Neuron (in vitro differentiated cells): ENCODE data around the gene CAMKMT.

Experiments used
- H2AFZ ChIP-seq: one replicate; pipeline ENCODE4 v1.6.1; 2013; ENCODE audit warnings: low read depth, mild to moderate bottlenecking, inconsistent platforms, low read length, moderate library complexity
- H3K27me3 ChIP-seq: one replicate; pipeline ENCODE4 v1.6.1; 2013; ENCODE audit warnings: low read length; ENCODE audit not compliant: insufficient read depth
- H3K36me3 ChIP-seq: one replicate; pipeline ENCODE4 v1.6.1; 2013; ENCODE audit warnings: low read length; ENCODE audit not compliant: insufficient read depth
- H3K4me1 ChIP-seq: one replicate; pipeline ENCODE4 v1.6.1; 2013; ENCODE audit warnings: low read length; ENCODE audit not compliant: insufficient read depth
- H3K4me3 ChIP-seq: 2 replicates; pipeline ENCODE4 v1.5.1; 2013; ENCODE audit warnings: mild to moderate bottlenecking, low read length, moderate library complexity
- H3K9me3 ChIP-seq: one replicate; pipeline ENCODE4 v1.6.1; 2013; ENCODE audit warnings: low read length

Gene CAMKMT

GRCh38 chr2:44342854-44343253, 18.9 kb upstream of the CAMKMT start:
- peaks cover 70% of the 10 kb centered on the region for H3K36me3 ChIP-seq
- no peaks in the 10 kb centered on the region for H3K9me3 ChIP-seq
- no peaks in the 10 kb centered on the region for H3K4me1 ChIP-seq
- H3K27me3 ChIP-seq: no peaks in the 10 kb centered on the region
- H3K4me3 ChIP-seq: no peak overlapping the region
- H2AFZ ChIP-seq: no peak overlapping the region

DNA sequence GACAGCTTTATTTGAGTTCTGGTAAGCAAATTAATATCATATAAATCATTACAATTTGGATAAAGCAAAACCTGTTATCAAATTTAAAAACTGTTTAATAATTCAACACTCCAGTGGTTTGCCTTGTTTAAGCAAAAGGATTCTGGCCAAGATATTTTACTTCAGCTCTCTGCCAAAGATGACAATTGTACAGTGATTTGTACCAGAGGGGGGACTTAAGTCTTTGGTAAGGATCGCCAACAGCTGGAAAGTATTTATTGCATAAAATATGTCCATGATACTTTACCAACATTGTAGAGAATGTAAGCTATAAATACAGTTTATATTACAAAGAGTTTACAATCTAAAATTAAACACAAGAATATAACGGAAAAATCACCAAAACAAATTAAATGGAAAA, 14.2 kb upstream of the CAMKMT start:
- H3K27me3 ChIP-seq: no peaks in the 10 kb centered on the region
- peaks cover 38% of the 10 kb centered on the region for H3K36me3 ChIP-seq
- no peak overlapping the region for H3K4me3 ChIP-seq
- no peaks in the 10 kb centered on the region for H3K9me3 ChIP-seq
- H2AFZ ChIP-seq: no peak overlapping the region
- H3K4me1 ChIP-seq: no peaks in the 10 kb centered on the region

- no peaks in the 10 kb centered on the region for H3K9me3 ChIP-seq
- H3K4me1 ChIP-seq: no peaks in the 10 kb centered on the region
- no peaks in the 10 kb centered on the region for H3K27me3 ChIP-seq
- peaks cover 29% of the 10 kb centered on the region for H3K36me3 ChIP-seq
- H3K4me3 ChIP-seq: no peak overlapping the region
- H2AFZ ChIP-seq: no peak overlapping the region
Measured at GRCh38 chr2:44348400-44348799, 13.3 kb upstream of the CAMKMT start.

DNA sequence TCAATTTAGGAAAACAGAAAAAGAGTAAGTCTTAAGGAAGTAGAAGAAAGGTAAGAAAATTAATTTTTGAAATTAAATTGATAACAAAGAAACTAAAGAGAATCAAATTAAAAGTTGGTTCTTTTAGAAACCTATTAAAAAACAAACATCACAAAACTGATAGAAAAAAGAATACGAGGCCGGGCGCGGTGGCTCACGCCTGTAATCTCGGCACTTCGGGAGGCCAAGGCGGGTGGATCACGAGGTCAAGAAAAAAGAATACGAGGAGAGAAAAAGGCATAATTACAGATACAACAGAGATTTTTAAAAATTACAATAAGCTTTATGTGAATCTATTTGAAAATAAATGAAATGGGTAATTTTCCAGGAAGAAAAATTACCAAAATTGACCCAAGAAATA, 12.2 kb upstream of the CAMKMT start:
- Histone ChIP-seq H3K27me3 (no peaks in the 10 kb centered on the region), H3K9me3 (no peaks in the 10 kb centered on the region), H3K36me3 (peaks cover 31% of the 10 kb centered on the region), H3K4me1 (no peaks in the 10 kb centered on the region), H2AFZ (no peak overlapping the region), H3K4me3 (no peak overlapping the region)

DNA sequence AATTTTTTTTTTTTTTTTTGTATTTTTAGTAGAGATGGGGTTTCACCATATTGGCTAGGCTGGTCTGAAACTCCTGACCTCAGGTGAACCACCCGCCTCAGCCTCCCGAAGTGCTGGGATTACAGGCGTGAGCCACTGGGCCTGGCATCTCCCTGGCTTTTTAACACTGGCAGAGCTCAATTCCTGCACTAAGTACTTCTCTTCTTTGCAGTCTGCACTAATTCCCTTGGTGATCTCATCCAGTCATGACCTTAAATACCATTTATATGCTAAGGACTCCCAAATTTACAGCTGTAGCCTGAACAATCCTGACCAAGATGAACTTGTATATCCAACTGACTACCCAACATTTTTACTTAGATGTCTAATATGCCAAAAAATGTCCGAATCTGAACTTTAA, 10.7 kb upstream of the CAMKMT start:
- Histone ChIP-seq H3K4me3 (no peak overlapping the region), H3K4me1 (no peaks in the 10 kb centered on the region), H2AFZ (no peak overlapping the region), H3K36me3 (peaks cover 24% of the 10 kb centered on the region), H3K27me3 (no peaks in the 10 kb centered on the region), H3K9me3 (no peaks in the 10 kb centered on the region)

GRCh38 chr2:44351676-44352075, 10.1 kb upstream of the CAMKMT start:
- H3K4me3 ChIP-seq: no peak overlapping the region
- no peaks in the 10 kb centered on the region for H3K27me3 ChIP-seq
- H2AFZ ChIP-seq: no peak overlapping the region
- H3K4me1 ChIP-seq: no peaks in the 10 kb centered on the region
- no peaks in the 10 kb centered on the region for H3K9me3 ChIP-seq
- peaks cover 23% of the 10 kb centered on the region for H3K36me3 ChIP-seq

GRCh38 chr2:44352510-44352909, 9.2 kb upstream of the CAMKMT start:
- H3K36me3 ChIP-seq: peaks cover 16% of the 10 kb centered on the region
- H3K4me1 ChIP-seq: no peaks in the 10 kb centered on the region
- H3K9me3 ChIP-seq: no peaks in the 10 kb centered on the region
- H3K4me3 ChIP-seq: no peak overlapping the region
- H2AFZ ChIP-seq: no peak overlapping the region
- H3K27me3 ChIP-seq: no peaks in the 10 kb centered on the region

GRCh38 chr2:44354761-44355160, 7.0 kb upstream of the CAMKMT start:
- no peaks in the 10 kb centered on the region for H3K27me3 ChIP-seq
- H3K36me3 ChIP-seq: peaks cover 16% of the 10 kb centered on the region
- no peak overlapping the region for H3K4me3 ChIP-seq
- peaks cover 10% of the 10 kb centered on the region for H3K4me1 ChIP-seq
- no peaks in the 10 kb centered on the region for H3K9me3 ChIP-seq
- H2AFZ ChIP-seq: no peak overlapping the region

DNA sequence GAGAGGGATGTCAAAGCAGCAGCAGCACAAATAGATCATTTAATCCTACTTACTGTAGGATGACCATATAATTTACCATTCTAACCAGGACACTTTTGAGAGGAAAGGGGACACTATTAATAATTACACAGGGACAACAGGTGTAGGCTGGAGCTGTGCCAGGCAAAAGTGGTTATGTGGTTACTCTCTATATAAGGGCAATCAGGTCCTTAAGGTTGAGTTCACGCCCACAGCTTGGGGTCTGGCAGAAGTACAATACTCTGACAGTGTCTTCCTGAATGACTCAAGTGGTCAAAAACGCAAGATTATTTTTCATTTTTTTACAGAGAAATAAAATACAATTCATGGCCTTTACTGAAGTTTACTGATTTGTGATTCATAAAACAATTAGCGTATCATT, 3.2 kb upstream of the CAMKMT start:
- no peak overlapping the region for H2AFZ ChIP-seq
- no peaks in the 10 kb centered on the region for H3K27me3 ChIP-seq
- H3K9me3 ChIP-seq: no peaks in the 10 kb centered on the region
- no peak overlapping the region for H3K4me3 ChIP-seq
- peaks cover 16% of the 10 kb centered on the region for H3K36me3 ChIP-seq
- peaks cover 22% of the 10 kb centered on the region for H3K4me1 ChIP-seq

DNA sequence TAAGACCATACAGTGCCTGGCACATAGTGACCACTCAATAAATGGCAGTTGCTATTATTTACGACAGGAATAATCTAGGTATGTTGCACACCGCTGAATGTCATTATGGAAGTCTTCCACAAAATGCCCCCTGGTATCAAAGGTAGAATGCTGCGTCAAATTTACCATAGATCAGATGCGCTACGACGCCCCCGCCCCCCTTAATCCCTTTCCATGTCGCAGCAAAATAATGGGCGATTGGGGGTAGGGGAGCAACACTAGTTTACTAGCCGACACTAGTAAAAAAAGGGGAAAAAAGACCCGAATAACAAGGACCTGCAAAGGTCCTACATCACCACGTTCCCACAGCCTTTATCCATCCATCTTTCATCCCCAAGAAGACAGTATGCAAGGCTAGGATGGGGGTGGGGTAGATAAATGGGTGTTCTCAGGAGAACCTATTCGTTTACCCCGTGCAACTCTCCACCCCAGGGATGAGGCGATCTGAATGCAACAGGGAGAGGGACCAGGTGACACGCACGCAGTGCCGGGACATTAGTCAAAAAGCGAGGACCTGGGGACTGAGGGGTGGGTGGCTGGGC, 908 bp upstream of the CAMKMT start:
- H3K9me3 ChIP-seq: no peaks in the 10 kb centered on the region
- H3K36me3 ChIP-seq: peaks cover 3% of the 10 kb centered on the region
- no peaks in the 10 kb centered on the region for H3K27me3 ChIP-seq

GRCh38 chr2:44362207-44363015, 664 bp downstream of the CAMKMT start:
- peaks cover 2% of the 10 kb centered on the region for H3K36me3 ChIP-seq
- no peaks in the 10 kb centered on the region for H3K9me3 ChIP-seq
- peak overlapping the region; percentile 93 for H2AFZ ChIP-seq
- H3K4me3 ChIP-seq: peak overlapping the region; percentile 82
- no peaks in the 10 kb centered on the region for H3K27me3 ChIP-seq
- peaks cover 22% of the 10 kb centered on the region for H3K4me1 ChIP-seq

More for the DNA sequence above, 908 bp upstream of the CAMKMT start:
- Histone ChIP-seq H3K4me3 (peak overlapping the region; percentile 82), H2AFZ (peak overlapping the region; percentile 93), H3K4me1 (peaks cover 22% of the 10 kb centered on the region)

DNA sequence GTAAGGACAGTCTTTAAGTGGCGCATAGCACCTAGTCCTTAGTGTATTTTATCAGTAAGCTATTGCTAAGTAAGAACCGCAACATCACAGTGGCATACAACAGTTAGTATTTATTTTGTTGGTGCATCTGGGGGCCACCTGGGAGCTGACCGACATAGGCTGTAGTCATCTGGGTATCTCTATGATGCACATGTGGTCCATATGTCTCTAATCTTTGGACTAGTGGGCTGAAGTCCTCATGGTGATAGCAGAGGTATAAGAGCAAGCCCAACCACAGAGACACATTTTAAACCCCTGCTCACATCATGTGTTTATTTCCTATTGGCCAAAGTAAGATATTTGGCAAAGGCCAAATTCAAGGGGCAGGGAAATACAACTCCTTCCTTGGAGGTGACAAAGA, 2.9 kb downstream of the CAMKMT start:
- Histone ChIP-seq H3K27me3 (no peaks in the 10 kb centered on the region), H2AFZ (no peak overlapping the region), H3K36me3 (no peaks in the 10 kb centered on the region), H3K4me3 (no peak overlapping the region), H3K4me1 (peaks cover 13% of the 10 kb centered on the region), H3K9me3 (no peaks in the 10 kb centered on the region)

GRCh38 chr2:44367591-44367990, 5.8 kb downstream of the CAMKMT start:
- peaks cover 4% of the 10 kb centered on the region for H3K4me1 ChIP-seq
- no peak overlapping the region for H2AFZ ChIP-seq
- H3K27me3 ChIP-seq: no peaks in the 10 kb centered on the region
- no peak overlapping the region for H3K4me3 ChIP-seq
- H3K9me3 ChIP-seq: peaks cover 3% of the 10 kb centered on the region
- no peaks in the 10 kb centered on the region for H3K36me3 ChIP-seq
